ENCODE results near the gene ABI3BP. TPM values are rescaled to one million over a fixed set of nuclear protein-coding genes. Genes with fewer than 3 reads are reported as not detected.

ABI3BP gene
- polyA plus RNA-seq, 1 experiment, result 16.3 TPM

GRCh38 chr3:100984308-100984707 lies 8.9 kb downstream of the ABI3BP start:
- no peak for DNase-seq (ENCODE audit: low read depth)
- TF ChIP-seq, protein P1, sequence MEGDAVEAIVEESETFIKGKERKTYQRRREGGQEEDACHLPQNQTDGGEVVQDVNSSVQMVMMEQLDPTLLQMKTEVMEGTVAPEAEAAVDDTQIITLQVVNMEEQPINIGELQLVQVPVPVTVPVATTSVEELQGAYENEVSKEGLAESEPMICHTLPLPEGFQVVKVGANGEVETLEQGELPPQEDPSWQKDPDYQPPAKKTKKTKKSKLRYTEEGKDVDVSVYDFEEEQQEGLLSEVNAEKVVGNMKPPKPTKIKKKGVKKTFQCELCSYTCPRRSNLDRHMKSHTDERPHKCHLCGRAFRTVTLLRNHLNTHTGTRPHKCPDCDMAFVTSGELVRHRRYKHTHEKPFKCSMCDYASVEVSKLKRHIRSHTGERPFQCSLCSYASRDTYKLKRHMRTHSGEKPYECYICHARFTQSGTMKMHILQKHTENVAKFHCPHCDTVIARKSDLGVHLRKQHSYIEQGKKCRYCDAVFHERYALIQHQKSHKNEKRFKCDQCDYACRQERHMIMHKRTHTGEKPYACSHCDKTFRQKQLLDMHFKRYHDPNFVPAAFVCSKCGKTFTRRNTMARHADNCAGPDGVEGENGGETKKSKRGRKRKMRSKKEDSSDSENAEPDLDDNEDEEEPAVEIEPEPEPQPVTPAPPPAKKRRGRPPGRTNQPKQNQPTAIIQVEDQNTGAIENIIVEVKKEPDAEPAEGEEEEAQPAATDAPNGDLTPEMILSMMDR (IDR thresholded peaks at IDR 0.05; ENCODE audit: insufficient read depth, low read depth, low read length), result no peak
- H3K36me3 ChIP-seq (ENCODE audit: control insufficient read depth, insufficient read depth, low read length), result no peaks in the 10 kb centered on the region
- CTCF ChIA-PET, result interaction anchor here (0.6 to 1.6 kb wide), 2 partner anchors 467 to 590 kb away, joined by 3 to 4 read pairs; partner anchors contain the start of gene PCNP
- POLR2A ChIA-PET, result no interaction called here
- no peaks in the 10 kb centered on the region for H3K27me3 ChIP-seq (ENCODE audit: control insufficient read depth, insufficient read depth, low read length)
- H3K4me3 ChIP-seq (ENCODE audit: low read depth, low read length), result no peak overlapping the region

- no peak overlapping the region; the same call in 1 of the 2 replicates for H3K4me3 ChIP-seq (ENCODE audit: low read depth, low read length)
- CTCF ChIA-PET, result interaction anchor here (1.5 to 1.6 kb wide), 2 partner anchors 10 to 591 kb away, joined by 3 to 4 read pairs; partner anchors contain the start of gene PCNP
- POLR2A ChIA-PET, result no interaction called here
Observed at GRCh38 chr3:100982710-100983109, 10.5 kb downstream of the ABI3BP start.

GRCh38 chr3:100981164-100981911 lies 11.9 kb downstream of the ABI3BP start:
- H3K36me3 ChIP-seq (ENCODE audit: control insufficient read depth, insufficient read depth, low read length), result no peaks in the 10 kb centered on the region
- ChIA-PET CTCF (interaction anchor here (1.2 to 1.5 kb wide), 2 partner anchors 10 to 11 kb away, joined by 3 read pairs; no protein-coding TSS in a partner anchor), POLR2A (no interaction called here)

More at GRCh38 chr3:100982710-100983109, 10.5 kb downstream of the ABI3BP start:
- TF ChIP-seq, protein P1 (IDR thresholded peaks at IDR 0.05; ENCODE audit: insufficient read depth, low read depth, low read length), result no peak
- no peaks in the 10 kb centered on the region for H3K27me3 ChIP-seq (ENCODE audit: control insufficient read depth, insufficient read depth, low read length)
- no peak for DNase-seq (ENCODE audit: low read depth)
- H3K36me3 ChIP-seq (ENCODE audit: control insufficient read depth, insufficient read depth, low read length), result no peaks in the 10 kb centered on the region

DNA sequence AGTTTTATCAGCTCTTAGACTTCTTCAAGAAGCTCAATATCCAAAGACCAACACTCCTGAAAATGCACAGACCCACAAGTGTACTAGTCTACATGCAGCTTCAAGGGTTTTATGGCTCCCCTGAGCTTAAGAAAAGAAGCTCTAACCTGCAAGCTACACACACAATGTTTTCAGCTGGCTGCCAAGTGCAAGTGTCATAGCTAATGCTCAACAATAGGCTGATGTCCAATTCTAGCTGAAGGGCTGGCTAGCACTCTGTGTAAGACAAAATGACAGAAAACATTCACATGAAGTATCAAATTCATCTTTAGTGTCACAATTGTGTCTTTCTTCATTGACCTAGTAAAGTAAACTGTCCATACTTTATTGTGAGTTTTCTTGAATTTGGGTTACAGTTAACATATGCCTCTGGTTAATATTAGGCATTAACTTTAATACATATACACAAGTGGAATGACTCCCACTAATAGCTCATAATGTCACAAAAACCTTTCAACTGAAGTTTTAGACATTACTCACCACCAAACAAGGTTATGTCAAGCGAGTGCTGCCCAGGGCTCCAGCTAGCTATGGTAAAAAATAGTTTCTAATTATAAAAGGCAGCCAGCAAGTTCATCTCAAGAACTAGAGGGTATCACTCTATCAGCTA lies 15.1 kb downstream of the ABI3BP start:
- H3K36me3 ChIP-seq (ENCODE audit: control insufficient read depth, insufficient read depth, low read length), result no peaks in the 10 kb centered on the region
- DNase-seq (ENCODE audit: low read depth), result no peak
- ChIA-PET CTCF (interaction anchor here (0.6 to 1.2 kb wide), 3 partner anchors 9 to 219 kb away, joined by 3 to 5 read pairs (median 4); no protein-coding TSS in a partner anchor), POLR2A (no interaction called here)
- no peak overlapping the region for H3K4me3 ChIP-seq (ENCODE audit: low read depth, low read length)
- no peaks in the 10 kb centered on the region for H3K27me3 ChIP-seq (ENCODE audit: control insufficient read depth, insufficient read depth, low read length)
- TF ChIP-seq, protein P1 (IDR thresholded peaks at IDR 0.05; ENCODE audit: insufficient read depth, low read depth, low read length), result no peak

More at GRCh38 chr3:100981164-100981911, 11.9 kb downstream of the ABI3BP start:
- Histone ChIP-seq H3K4me3 (ENCODE audit: low read depth, low read length) (no peak overlapping the region), H3K27me3 (ENCODE audit: control insufficient read depth, insufficient read depth, low read length) (no peaks in the 10 kb centered on the region)
- DNase-seq (ENCODE audit: low read depth), result no peak
- TF ChIP-seq, protein P1 (IDR thresholded peaks at IDR 0.05; ENCODE audit: insufficient read depth, low read depth, low read length), result no peak

DNA sequence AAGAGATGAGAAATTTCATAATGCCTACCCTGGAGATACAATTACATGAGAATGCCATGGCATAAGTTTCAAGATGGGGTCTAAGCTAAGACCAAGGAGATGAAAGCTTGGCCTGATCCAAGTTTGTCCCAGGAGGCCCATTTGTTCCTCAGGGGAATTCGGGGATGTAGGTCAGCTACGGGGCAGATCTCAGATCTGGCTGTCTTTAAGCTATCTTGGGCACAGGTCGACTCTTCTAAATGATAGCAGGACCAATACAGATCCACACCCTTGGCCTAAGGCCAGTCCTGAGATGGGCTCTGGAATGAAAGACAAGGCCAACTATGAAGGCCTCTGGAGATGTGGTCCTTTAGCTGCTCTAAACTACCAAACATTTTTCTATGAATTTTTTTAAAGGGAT lies 16.6 kb downstream of the ABI3BP start:
- TF ChIP-seq, protein P1 (IDR thresholded peaks at IDR 0.05; ENCODE audit: insufficient read depth, low read depth, low read length), result no peak
- Histone ChIP-seq H3K36me3 (ENCODE audit: control insufficient read depth, insufficient read depth, low read length) (no peaks in the 10 kb centered on the region), H3K4me3 (ENCODE audit: low read depth, low read length) (no peak overlapping the region), H3K27me3 (ENCODE audit: control insufficient read depth, insufficient read depth, low read length) (no peaks in the 10 kb centered on the region)
- POLR2A ChIA-PET, result no interaction called here
- no peak for DNase-seq (ENCODE audit: low read depth)
- CTCF ChIA-PET, result interaction anchor here (0.6 kb wide), 1 partner anchor 218 kb away, joined by 4 read pairs; no protein-coding TSS in a partner anchor

Measured in BJ (cell line).